Stimulated activated CD8-positive, alpha-beta memory T cell treated with anti-CD3 and anti-CD28 coated beads, Interleukin-15, amount 100 ng/mL, for 1 hour (primary cell): Measurements from ENCODE around the gene CSE1L.
"Not testable (repeated sequence)": the region's sequence is repeated elsewhere in the genome, so short reads cannot be mapped to it uniquely, and the experiment has no call there.

Source experiments
- DNase-seq: peaks from one replicate; pipeline ENCODE4 v3.0.0-alpha.2; 2020; ENCODE audit warnings: low read depth

CSE1L gene

GRCh38 chr20:49063279-49063678 lies 17.2 kb downstream of the CSE1L start:
- no peak for DNase-seq

GRCh38 chr20:49074521-49074920 lies 28.4 kb downstream of the CSE1L start:
- DNase-seq: no peak

- no peak for DNase-seq
Observed at GRCh38 chr20:49078310-49078709, 32.2 kb downstream of the CSE1L start.

GRCh38 chr20:49082295-49082694 lies 36.2 kb downstream of the CSE1L start:
- not testable (repeated sequence) for DNase-seq

- no peak for DNase-seq
Observed at GRCh38 chr20:49091104-49091503, 45.0 kb downstream of the CSE1L start.

- no peak for DNase-seq
Observed at GRCh38 chr20:49091762-49092161, 45.6 kb downstream of the CSE1L start.

GRCh38 chr20:49096203-49096730 lies 50.2 kb downstream of the CSE1L start:
- DNase-seq: no peak

GRCh38 chr20:49097159-49097558 lies 51.0 kb downstream of the CSE1L start:
- no peak for DNase-seq

- no peak for DNase-seq
Observed at GRCh38 chr20:49098136-49098535, 52.0 kb downstream of the CSE1L start.

- DNase-seq: no peak
Observed at GRCh38 chr20:49099011-49099410, 52.9 kb downstream of the CSE1L start.

GRCh38 chr20:49100292-49100691 lies 54.2 kb downstream of the CSE1L start:
- DNase-seq: not testable (repeated sequence)

- DNase-seq: no peak
Observed at GRCh38 chr20:49100972-49101371, 54.9 kb downstream of the CSE1L start.

GRCh38 chr20:49103019-49103418 lies 56.9 kb downstream of the CSE1L start:
- no peak for DNase-seq

- DNase-seq: no peak
Observed at GRCh38 chr20:49103647-49104364, 57.7 kb downstream of the CSE1L start.

- DNase-seq: no peak
Observed at GRCh38 chr20:49104365-49104648, 58.2 kb downstream of the CSE1L start.

- not testable (repeated sequence) for DNase-seq
Observed at GRCh38 chr20:49104979-49105547, 59.0 kb downstream of the CSE1L start.

- DNase-seq: no peak
Observed at GRCh38 chr20:49106328-49106727, 60.2 kb downstream of the CSE1L start.

GRCh38 chr20:49110767-49111694 lies 64.9 kb downstream of the CSE1L start:
- DNase-seq: no peak

- no peak for DNase-seq
Observed at GRCh38 chr20:49112596-49113274, 66.6 kb downstream of the CSE1L start.

- no peak for DNase-seq
Observed at GRCh38 chr20:49115564-49115963, 69.5 kb downstream of the CSE1L start.

GRCh38 chr20:49118307-49118706 lies 72.2 kb downstream of the CSE1L start:
- DNase-seq: no peak

- DNase-seq: no peak
Observed at GRCh38 chr20:49119988-49120387, 73.9 kb downstream of the CSE1L start.
